Measurements from ENCODE around the gene GALNT17.

GALNT17 gene

DNA sequence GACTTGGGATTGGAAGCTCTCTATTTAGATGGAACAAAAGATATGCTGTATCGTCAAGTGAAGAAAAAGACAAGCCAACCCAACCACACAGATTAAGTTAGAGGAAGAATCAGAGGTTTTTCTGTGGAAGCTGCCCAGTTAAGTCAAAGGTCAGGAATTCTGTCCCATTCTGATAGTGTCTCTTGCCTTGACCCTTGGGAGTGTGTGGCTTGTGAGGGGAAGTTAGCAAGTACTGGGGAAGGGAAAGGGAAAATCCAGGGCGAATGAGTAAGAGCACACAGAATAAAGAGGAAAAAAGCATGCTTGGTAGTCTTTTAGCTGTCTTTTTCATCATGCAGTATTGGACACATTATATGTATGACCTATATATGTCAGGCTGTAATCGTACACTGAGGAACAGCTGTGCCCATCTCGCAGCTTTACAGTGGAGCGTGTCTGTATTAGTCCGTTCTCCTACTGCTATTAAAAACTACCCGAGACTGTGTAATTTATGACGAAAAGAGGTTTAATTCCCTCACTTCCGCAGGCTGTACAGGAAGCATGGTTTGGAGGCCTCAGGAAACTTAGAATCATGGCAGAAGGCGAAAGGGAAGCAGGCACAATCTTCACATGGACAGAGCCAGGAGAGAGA lies 197.2 kb downstream of the GALNT17 start:
- in situ Hi-C loops (cut with MboI; ENCODE audit: low sequenced_read_pairs), result no loop called here

DNA sequence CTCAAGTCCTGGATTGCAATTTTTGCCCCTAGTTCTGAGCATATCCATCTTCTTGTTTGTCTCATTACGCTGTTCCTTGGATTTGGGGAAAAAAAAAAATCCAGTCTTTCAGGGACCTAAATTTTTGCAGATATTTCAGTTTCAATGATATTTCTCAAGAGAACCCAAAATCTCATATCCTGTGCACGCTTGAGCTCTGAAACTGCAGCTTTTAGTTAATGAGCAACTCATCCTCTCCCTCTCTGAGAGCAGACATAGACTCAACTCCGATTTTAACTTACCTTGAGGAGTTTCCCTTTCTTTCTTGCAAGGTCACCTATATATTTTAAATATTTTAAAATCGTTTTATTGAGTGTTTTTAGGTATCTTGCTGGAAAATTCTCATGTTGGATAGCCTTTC lies 200.3 kb downstream of the GALNT17 start:
- in situ Hi-C loops (cut with MboI; ENCODE audit: low sequenced_read_pairs), result no loop called here

DNA sequence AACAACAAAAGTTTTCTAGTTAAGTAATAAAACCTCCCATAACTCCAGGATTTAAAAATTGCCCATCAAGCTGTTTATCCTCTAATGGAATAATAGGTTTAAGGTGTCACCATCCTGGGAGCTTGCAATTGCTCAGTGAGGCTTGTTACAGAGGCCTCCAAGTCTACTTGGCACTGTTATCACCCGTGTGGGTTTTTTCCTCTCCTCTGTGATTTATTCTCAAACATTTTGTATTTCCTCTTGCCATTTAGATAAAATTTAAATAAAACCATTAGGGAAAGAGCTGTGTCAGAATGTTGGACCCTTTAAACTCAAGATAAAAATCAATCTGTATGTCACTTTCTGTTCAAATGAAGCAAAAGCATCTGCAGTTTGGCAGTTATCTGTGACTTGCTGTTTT lies 202.6 kb downstream of the GALNT17 start:
- in situ Hi-C loops (cut with MboI; ENCODE audit: low sequenced_read_pairs), result no loop called here

DNA sequence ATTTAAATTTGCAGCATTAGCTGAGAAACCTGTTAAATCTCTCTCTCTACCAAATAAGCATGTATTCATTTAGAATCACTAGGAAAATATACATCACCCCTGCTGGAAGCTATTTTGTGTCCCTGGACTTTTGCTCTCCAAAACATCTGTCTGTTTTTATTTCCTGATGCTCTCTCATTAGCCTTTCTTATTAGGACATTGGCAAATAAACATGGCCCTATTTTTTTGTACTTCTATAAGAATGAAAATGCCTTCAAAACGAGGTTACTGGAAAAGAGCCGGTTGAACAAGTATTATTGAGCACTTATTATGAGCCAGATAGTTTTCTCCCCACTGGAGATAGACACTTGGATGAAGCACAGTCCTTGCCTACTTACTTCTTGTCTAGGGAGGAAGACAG lies 206.9 kb downstream of the GALNT17 start:
- in situ Hi-C loops (cut with MboI; ENCODE audit: low sequenced_read_pairs), result no loop called here

DNA sequence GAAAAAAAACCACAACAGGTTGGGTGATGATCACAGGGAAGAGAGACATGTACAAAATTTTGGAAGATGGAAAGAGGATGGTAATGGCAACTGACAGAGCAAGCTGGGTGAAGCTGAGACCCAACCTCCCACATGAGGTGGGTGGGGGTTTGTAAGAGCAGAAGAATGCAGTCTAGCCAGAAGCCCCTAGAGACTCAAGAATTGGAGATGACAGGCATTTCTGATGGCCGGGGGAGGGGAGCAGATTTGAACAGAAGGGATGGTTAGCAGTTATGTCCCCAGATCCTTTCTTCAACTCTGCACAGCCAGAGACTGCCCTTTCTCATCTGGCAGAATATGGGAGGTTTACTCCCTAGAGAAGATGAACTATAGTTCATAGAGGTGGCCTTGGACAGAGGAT lies 208.0 kb downstream of the GALNT17 start:
- in situ Hi-C loops (cut with MboI; ENCODE audit: low sequenced_read_pairs), result no loop called here

DNA sequence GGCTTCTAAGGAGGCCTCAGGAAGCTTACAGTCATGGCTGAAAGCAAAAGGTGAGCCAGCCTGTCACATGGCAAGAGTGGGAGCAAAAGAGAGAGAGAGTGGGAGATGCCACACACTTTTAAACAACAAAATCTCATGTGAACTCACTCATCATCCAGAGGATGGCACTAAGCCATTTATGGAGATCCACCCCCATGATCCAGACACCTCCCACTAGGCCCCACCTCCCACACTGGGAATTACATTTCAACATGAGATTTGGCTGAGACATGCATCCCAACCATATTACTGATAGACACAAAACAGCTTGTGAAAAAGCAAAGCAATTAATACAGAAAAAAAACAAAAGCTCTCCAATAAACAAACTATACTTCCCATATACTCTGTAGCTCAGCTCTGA lies 210.3 kb downstream of the GALNT17 start:
- in situ Hi-C loops (cut with MboI; ENCODE audit: low sequenced_read_pairs), result no loop called here

DNA sequence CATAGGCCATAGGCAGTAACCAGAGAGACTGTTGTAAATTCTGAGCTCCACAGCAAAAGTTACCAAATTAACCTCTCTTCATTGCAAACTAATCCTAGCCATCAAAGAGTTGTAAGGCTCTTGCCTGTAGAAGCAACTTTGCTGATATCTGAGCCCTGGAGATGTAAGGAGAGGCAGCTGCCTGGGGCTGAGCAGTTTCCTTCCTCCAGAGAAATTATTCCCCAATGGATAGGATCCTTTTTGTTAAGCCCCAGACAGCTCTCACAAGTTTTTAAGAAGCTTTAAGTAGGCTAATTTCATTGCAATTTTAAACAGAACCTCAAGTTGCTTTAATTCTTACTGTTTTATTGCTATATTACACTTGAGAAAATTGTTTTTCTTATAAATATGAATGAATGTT lies 211.1 kb downstream of the GALNT17 start:
- in situ Hi-C loops (cut with MboI; ENCODE audit: low sequenced_read_pairs), result no loop called here

DNA sequence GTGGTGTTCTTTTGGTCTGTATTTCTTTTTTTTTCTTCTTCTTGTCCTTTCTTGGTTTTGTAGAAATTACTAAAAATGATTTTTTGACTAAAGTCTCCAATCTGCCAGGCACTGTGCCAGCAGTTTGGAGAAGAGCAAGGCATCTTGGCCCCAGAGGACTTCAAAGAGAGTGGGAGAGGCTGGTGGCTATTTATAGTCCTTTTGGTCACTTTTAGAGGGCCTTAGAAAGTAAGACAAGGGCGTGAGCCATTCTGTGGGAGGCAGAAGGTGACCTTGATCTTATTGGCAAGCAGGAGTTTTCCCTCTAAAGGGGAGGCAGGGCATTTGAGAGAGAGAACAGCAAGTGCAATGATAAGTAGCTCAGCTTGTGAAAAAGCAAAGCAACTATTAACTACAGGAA lies 211.9 kb downstream of the GALNT17 start:
- in situ Hi-C loops (cut with MboI; ENCODE audit: low sequenced_read_pairs), result no loop called here

DNA sequence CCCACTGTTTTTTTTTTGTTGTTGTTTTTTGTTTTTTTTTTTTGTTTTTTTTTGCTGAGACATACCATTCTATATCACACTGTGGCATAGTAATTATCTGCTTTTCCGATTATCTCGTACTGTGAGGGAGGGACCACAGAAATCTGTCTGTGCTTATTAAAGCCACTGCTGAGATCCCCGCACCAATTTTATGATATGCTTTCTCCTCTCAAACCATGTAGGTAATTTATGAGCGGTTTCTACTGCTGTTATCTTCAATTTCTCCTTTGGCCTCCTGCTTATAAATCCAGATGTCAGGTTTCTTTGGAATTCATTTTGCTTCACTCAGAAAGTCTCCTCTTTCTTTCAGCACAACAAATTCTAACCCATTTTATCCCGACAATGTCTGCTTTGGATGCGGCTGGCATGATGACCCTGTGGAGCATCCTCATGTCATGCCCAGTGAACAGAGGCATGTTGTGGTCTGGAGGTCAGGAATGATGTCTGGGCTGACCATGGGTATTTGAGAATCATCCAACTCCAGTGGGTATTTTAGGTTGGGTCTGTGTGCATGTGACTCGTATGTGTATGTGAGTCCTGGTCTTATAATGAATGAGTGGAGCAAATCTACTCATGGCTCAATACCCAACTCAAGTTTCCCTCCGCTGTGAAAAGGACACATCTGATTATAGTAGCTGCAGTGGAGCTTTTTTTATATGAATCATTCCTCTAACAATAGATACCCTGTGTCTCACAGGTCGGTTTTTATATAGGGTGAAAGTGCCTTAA lies 213.4 kb downstream of the GALNT17 start:
- in situ Hi-C loops (cut with MboI; ENCODE audit: low sequenced_read_pairs), result no loop called here

DNA sequence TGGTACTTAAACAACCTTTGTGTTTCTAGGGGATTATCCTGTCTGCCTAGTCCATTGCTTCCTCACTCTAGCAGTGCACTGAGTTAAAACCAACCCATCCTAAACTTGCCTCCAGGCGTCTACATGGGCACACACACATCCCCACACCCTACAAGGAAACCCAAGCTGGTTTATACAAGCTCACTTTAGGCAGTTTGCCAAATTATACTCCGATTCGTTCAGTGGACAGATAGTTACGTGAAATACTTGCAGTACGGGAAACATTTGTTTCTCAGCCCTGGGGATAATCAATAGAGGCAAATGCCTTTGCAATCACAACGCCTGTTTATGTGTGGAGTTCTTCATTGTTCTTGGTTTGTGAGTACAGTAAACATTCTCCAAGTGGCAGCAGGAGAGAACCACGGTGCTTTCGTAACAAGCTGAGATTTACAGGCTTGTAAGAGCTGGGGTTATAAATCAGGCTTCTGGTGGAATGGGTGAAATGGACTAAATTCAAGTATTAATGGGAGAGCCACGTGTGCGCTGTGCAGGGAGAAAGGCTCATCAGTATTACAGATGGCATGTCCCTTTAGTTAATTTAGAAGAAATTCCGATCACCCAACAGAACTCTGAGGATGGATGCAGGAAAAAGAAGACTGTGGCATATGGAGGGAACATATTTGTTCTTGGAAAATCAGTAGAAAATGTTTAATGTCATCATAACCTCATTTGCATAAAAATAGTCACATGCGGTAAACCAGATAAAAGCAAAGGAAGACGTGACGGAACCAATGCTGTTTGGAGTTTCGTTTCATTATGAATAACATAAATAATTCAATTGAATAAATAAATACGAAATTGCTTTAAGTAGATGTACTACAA lies 217.1 kb downstream of the GALNT17 start:
- in situ Hi-C loops (cut with MboI; ENCODE audit: low sequenced_read_pairs), result no loop called here

DNA sequence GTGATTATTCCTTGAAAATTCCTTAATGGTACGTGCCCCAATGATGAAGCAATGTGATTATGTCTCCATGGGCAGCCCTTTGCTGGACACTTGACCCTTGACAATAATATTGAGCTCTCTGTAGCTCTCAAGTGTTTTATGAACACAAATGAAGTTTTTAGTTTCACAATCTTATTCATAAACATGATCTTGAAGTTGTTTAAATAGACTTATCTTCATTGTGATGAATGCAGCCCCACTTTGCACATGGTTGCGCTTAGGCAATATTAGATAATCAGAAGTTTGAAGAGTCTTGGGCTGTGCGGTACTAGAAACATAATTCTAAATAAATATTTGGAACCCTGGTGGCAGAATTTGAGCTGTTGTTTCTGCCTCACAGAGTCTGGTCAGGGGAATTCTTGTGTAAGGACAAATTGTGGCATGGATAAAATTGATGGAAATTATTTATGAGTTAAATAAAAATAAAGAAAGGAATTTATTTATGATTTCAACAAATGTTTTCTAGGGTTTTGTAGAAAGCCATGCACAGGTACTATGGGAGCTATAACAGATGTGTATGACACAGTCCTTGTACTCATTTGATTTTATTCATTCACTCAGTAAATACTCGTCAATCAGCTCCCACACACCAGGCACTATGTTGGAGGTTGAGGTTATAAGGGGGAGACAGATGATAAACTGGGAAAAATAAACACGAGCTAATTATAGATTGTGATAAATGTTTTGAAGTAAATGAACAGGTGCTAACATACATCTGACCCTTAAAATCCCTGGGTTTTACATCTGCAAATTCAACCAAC lies 217.9 kb downstream of the GALNT17 start:
- in situ Hi-C loops (cut with MboI; ENCODE audit: low sequenced_read_pairs), result no loop called here

DNA sequence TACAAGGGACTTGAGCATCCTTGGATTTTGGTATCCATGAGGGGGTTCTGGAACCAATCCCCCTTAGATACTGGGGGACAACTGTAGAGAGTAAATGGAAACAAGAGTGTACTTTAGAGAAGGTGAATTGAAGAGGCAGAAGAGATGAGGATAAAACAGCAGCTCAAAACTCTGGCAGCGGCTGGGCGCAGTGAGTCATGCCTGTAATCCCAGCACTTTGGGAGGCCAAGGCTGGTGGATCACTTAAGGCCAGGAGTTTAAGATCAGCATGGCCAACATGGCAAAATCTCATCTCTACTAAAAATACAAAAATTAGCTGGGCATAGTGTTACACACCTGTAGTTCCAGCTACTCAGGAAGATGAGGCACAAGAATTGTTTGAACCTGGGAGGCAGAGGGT lies 218.7 kb downstream of the GALNT17 start:
- in situ Hi-C loops (cut with MboI; ENCODE audit: low sequenced_read_pairs), result no loop called here

DNA sequence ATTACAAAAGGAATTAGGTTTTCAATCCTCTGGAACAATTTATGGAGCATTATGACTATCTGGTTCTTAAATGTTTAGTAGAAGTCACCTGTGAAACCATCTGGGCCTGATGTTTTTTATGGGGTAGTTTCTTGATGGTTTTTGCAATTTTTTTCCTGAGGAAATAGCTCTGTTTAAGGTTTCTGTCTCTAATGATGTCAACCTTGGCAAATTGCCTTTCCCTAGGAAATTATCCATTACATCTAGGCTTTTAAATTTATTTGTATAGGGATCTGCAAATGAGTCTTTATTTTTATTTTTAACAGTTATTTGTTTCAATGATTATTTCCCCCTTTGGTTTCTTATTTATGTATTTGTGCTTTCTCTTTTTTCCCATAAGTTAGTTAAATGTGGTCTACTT lies 222.8 kb downstream of the GALNT17 start:
- in situ Hi-C loops (cut with MboI; ENCODE audit: low sequenced_read_pairs), result no loop called here

DNA sequence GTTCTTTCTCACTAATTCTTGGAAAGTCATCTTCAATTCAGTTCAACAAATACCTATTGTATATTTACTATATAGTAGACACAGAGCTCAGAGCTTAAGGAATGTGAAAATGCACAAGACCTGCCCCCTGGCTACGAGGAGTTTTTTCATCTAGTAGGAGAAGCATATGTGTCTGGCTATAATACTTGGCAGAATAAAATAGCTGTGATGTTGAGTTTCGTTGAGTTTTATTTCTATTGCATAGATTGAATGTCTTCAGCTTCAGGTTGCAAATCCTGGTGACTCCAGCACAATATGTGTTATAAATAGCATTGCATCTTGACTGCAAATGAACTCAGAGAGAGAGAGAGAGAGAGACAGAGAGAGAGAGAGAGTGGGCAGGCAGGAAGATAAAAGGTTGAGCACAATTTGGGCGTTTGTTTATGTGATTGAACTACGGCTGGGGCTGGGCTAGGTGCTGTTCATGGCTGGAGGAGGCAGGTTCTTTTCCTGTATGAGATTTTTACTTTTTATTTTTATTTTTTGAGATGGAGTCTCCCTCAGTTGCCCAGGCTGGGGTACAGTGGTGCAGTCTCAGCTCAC lies 229.6 kb downstream of the GALNT17 start:
- in situ Hi-C loops (cut with MboI; ENCODE audit: low sequenced_read_pairs), result no loop called here

DNA sequence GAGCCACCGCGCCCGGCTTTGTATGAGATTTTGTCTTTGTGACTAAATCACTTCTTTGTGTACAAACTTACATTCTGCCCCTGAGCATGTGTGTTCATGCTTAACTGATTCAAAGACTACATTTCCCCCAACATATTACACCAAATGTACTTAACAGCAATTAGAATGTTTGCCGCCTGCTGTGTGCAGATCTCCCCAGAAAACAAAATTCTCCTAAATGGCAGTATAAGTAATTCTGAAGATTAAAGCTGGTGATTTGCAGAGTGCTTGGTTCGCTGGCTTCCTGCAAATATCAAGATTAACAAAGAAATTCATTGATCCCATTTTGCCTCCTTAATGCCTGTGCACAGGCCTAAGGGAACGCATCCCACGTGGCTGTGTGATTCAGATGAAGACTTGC lies 230.3 kb downstream of the GALNT17 start:
- in situ Hi-C loops (cut with MboI; ENCODE audit: low sequenced_read_pairs), result no loop called here

DNA sequence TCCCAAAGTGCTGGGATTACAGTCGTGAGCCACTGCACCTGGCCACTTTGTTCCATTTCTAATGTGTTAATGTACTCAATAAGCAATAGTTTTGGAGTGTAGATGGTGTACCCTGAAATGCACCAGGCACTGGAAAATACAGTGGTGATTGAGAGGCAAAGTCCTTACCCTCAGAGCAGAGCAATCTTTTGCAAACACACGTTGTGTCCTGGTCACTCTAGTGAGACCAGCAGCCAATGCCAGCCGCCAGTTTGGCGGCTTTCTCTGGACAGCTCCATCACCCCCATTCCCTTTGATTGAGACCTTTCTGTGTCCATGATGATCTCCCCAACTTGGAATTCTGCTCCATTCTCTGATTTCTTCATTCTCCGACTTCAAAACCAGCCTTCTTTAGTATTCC lies 231.3 kb downstream of the GALNT17 start:
- in situ Hi-C loops (cut with MboI; ENCODE audit: low sequenced_read_pairs), result no loop called here

DNA sequence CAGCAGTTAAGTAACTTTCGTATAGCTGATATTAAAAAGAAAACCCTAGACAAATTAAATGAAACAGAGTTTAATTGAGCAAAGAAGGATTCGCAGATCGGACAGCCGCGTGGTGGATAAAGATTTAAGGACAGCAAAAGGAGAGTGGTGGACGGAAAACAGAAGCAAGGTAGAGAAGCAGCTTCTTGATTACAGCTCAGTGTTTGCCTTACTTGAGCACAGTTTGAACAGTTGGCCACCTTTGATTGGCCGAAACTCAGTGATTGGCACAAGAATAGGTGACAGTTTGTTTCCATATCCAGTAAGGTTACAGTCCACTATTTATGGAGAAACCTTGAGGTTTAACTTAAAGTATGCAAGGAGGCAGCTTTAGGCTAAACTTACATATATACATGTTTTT lies 231.7 kb downstream of the GALNT17 start:
- in situ Hi-C loops (cut with MboI; ENCODE audit: low sequenced_read_pairs), result no loop called here

DNA sequence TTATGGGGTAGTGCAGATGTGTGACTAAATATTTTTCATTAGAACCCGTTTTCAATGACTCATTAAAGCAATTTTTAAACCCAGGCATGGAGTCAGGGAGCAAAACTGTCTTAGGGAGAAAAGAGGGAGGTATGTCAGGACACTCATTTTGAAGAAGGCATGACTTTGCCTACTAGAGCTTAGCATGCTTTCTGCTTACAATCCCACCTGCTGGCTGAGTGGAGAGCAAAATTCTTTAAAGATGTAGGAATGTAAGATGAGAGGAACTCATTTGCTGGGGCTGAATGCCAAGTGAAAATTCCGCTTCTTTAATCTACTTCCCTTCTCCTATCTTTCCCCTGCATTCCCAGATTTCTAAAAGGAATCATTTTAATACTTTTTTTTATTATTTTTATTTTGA lies 232.6 kb downstream of the GALNT17 start:
- in situ Hi-C loops (cut with MboI; ENCODE audit: low sequenced_read_pairs), result no loop called here

DNA sequence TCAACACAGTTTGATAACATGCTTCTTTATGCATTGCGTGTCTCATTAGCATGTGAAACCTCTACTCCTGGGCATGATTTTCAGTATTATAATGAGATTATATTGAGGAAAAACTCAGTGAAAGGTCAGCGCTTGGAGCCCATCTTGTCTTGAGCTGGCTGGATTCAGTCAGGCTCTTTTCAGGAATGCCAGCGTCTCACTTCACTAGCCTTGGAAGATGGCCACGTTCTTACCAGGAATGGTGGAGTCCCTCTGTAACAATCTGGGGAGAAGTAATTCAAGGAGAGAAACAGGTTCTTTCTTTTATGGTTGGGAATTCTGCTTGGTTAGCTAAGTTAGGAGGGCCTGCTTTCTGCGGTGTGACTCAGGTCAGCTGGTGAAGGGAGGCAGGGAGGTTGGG lies 241.0 kb downstream of the GALNT17 start:
- in situ Hi-C loops (cut with MboI; ENCODE audit: low sequenced_read_pairs), result no loop called here

DNA sequence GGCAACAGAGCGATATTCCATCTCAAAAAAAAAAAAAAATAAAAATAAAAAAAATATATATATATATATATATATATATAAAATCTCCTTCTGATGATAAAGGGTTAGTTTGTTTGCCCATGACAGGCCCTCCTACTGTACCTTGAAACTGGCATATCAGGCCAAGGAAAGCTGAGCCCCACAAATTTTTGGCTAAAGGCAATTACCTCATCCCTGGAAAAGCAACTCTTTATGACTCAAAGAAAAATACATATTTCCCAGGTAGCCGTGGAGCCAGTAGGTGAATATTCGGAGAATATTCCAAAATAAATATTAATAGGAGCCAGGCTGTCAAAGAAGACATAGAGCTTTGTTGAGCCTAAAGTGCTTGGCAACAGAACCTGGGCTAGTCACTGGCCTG lies 245.1 kb downstream of the GALNT17 start:
- in situ Hi-C loops (cut with MboI; ENCODE audit: low sequenced_read_pairs), result no loop called here

DNA sequence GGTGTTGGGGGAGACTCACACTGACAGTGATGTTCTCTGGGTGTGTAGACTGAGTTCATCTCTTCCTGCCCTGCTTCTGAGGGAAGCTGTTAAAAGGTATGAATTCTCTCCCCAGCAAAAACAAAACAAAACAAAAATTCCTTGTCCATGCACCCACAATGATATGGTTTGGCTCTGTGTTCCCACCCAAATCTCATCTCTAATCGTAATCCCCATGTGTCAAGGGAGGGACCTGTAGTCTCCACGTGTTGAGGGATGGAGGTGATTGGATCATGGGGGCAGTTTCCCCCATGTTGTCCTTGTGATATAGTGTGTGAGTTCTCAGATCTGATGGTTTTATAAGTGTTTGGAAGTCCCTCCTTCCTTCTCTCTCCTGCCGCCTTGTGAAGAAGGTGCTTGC lies 245.5 kb downstream of the GALNT17 start:
- in situ Hi-C loops (cut with MboI; ENCODE audit: low sequenced_read_pairs), result no loop called here
